Measurements from ENCODE around the gene TLCD2.
"Not testable (repeated sequence)": the region's sequence is repeated elsewhere in the genome, so short reads cannot be mapped to it uniquely, and the experiment has no call there.

TLCD2 gene

DNA sequence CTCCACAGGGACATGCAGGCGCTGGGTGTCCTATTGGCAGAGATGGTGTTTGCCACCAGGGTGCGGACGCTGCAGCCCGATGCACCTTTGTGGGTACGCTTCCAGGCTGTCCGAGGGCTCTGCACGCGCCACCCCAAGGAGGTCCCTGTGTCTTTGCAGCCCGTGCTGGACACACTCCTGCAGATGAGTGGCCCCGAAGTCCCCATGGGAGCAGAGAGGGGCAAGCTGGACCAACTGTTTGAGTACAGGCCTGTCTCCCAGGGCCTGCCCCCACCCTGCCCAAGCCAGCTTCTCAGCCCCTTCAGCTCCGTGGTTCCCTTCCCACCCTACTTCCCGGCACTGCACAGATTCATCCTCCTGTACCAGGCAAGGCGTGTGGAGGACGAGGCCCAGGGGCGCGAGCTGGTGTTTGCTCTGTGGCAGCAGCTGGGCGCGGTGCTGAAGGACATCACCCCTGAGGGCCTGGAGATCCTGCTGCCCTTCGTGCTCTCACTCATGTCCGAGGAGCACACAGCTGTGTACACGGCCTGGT lies 17.1 kb upstream of the TLCD2 start:
- Histone ChIP-seq H3K4me1 (peaks cover 7% of the 10 kb centered on the region), H3K4me3 (ENCODE audit: low read depth, low read length) (no peak overlapping the region), H3K9me3 (no peaks in the 10 kb centered on the region), H3K36me3 (peaks cover 11% of the 10 kb centered on the region), H3K27me3 (no peaks in the 10 kb centered on the region)
- TF ChIP-seq, protein P1, sequence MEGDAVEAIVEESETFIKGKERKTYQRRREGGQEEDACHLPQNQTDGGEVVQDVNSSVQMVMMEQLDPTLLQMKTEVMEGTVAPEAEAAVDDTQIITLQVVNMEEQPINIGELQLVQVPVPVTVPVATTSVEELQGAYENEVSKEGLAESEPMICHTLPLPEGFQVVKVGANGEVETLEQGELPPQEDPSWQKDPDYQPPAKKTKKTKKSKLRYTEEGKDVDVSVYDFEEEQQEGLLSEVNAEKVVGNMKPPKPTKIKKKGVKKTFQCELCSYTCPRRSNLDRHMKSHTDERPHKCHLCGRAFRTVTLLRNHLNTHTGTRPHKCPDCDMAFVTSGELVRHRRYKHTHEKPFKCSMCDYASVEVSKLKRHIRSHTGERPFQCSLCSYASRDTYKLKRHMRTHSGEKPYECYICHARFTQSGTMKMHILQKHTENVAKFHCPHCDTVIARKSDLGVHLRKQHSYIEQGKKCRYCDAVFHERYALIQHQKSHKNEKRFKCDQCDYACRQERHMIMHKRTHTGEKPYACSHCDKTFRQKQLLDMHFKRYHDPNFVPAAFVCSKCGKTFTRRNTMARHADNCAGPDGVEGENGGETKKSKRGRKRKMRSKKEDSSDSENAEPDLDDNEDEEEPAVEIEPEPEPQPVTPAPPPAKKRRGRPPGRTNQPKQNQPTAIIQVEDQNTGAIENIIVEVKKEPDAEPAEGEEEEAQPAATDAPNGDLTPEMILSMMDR (IDR thresholded peaks at IDR 0.05; ENCODE audit: low read depth, low read length), result no peak
- DNase-seq, result no peak

DNA sequence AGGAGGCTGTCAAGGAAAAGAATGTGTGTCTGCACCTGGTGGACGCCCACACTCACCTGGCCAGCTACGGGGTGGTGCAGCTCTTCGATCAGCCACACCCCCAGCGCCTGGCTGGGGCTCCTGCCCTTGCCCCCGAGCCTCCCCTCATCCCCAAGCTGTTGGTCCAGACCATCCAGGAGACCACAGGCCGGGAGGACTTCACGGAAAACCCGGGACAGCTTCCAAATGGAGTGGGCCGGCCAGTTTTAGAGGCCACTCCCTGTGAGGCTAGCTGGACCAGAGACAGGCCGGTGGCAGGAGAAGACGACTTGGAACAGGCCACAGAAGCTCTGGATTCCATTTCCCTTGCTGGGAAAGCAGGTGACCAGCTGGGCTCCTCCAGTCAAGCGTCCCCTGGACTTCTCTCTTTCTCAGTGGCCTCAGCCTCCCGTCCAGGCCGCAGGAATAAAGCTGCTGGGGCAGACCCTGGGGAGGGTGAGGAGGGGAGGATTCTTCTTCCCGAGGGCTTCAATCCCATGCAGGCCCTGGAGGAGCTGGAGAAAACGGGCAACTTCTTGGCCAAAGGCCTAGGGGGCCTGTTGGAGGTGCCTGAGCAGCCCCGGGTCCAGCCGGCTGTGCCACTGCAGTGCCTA lies 16.6 kb upstream of the TLCD2 start:
- Histone ChIP-seq H3K4me1 (peaks cover 7% of the 10 kb centered on the region), H3K36me3 (peaks cover 11% of the 10 kb centered on the region), H3K27me3 (no peaks in the 10 kb centered on the region), H3K4me3 (ENCODE audit: low read depth, low read length) (no peak overlapping the region), H3K9me3 (no peaks in the 10 kb centered on the region)
- TF ChIP-seq, protein P1 (IDR thresholded peaks at IDR 0.05; ENCODE audit: low read depth, low read length), result no peak
- DNase-seq, result no peak

DNA sequence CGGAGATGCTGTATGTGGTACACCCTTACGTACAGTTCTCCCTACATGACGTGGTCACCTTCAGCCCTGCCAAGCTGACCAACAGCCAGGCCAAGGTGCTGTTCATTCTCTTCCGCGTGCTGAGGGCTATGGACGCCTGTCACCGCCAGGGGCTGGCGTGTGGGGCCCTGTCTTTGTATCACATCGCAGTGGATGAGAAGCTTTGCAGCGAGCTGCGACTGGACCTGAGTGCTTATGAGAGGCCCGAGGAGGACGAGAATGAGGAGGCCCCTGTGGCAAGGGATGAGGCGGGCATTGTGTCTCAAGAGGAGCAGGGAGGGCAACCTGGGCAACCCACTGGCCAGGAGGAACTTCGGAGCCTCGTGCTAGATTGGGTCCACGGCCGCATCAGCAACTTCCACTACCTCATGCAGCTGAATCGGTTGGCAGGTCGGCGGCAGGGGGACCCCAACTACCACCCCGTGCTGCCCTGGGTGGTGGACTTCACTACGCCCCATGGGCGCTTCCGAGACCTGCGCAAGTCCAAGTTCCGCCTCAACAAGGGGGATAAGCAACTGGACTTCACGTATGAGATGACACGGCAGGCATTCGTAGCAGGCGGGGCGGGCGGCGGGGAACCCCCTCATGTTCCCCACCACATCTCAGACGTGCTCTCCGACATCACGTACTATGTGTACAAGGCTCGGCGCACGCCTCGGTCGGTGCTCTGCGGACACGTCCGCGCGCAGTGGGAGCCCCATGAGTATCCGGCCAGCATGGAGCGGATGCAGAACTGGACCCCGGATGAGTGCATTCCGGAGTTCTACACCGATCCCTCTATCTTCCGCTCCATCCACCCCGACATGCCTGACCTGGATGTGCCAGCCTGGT lies 15.7 kb upstream of the TLCD2 start:
- Histone ChIP-seq H3K4me3 (ENCODE audit: low read depth, low read length) (peak overlapping the region; percentile 54), H3K36me3 (peaks cover 6% of the 10 kb centered on the region), H3K27me3 (no peaks in the 10 kb centered on the region), H3K4me1 (peaks cover 6% of the 10 kb centered on the region), H3K9me3 (no peaks in the 10 kb centered on the region)
- DNase-seq, result no peak
- TF ChIP-seq, protein P1 (IDR thresholded peaks at IDR 0.05; ENCODE audit: low read depth, low read length), result no peak

DNA sequence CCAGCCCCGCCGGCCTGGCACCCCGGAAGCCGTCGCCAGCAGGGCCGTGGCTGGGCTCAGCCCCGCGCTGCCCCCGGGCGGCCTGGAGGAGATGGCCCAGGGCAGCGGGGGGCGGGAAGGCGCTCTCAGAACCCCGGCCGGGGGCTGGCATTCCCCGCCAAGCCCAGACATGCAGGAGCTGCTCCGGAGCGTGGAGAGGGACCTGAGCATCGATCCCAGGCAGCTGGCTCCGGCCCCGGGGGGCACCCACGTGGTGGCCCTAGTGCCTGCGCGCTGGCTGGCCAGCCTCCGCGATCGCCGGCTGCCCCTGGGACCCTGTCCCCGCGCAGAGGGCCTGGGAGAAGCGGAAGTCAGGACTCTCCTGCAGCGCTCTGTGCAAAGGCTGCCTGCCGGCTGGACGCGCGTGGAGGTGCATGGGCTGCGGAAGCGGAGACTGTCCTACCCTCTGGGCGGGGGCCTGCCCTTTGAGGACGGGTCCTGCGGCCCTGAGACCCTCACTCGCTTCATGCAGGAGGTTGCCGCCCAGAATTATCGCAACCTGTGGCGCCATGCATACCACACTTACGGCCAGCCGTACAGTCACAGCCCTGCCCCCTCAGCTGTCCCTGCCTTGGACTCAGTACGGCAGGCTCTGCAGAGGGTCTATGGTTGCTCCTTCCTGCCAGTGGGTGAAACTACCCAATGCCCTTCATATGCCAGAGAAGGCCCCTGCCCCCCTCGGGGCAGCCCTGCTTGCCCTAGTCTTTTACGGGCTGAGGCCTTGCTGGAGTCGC lies 14.9 kb upstream of the TLCD2 start:
- TF ChIP-seq, protein P1 (IDR thresholded peaks at IDR 0.05; ENCODE audit: low read depth, low read length), result no peak
- Histone ChIP-seq H3K27me3 (no peaks in the 10 kb centered on the region), H3K9me3 (no peaks in the 10 kb centered on the region), H3K4me1 (no peaks in the 10 kb centered on the region), H3K36me3 (no peaks in the 10 kb centered on the region; the same call in 1 of the 2 replicates), H3K4me3 (ENCODE audit: low read depth, low read length) (peak overlapping the region; percentile 54)
- DNase-seq, result no peak

DNA sequence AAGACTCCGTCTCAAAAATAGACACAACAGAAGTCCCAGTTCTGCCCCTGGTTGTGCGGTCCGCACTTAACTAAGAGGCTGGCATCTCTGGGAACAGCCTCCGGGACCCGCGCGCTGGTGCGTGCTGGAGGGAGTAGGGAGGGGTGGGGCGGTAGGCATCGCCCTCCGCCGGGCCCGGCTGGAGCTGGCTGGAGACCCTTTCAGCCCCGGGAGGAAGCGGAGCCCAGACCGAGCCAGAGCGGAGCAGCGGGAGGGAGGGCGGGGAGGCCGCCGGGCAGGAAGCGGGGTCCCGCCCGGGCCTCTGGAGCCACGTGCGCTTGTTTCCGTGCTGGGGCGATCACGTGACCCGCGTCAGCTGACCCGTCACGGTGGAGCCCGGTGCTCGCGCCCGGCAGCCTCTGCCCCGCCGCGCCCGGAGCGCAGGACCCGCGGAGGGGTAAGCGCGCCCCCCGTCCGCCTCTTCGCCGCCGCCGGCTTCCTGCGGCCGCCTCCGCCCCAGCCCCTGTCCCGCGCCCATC lies 14.2 kb upstream of the TLCD2 start, which contains the start of gene WDR81:
WDR81 (plus strand) TSS at position 354 of the 518 bp plus-strand sequence. CDS start 256 bp downstream, outside the sequence.
- peak within 1 kb of the TSS; percentile 54 for H3K4me3 ChIP-seq (ENCODE audit: low read depth, low read length)
- TF ChIP-seq, protein P1 (IDR thresholded peaks at IDR 0.05; ENCODE audit: low read depth, low read length), result no peak
- H3K27me3 ChIP-seq, result no peaks in the 10 kb centered on the region
- no peaks in the 10 kb centered on the region for H3K4me1 ChIP-seq
- H3K36me3 ChIP-seq, result no peaks in the 10 kb centered on the region; the same call in 1 of the 2 replicates
- no peaks in the 10 kb centered on the region for H3K9me3 ChIP-seq
- DNase-seq, result peak; percentile 86

DNA sequence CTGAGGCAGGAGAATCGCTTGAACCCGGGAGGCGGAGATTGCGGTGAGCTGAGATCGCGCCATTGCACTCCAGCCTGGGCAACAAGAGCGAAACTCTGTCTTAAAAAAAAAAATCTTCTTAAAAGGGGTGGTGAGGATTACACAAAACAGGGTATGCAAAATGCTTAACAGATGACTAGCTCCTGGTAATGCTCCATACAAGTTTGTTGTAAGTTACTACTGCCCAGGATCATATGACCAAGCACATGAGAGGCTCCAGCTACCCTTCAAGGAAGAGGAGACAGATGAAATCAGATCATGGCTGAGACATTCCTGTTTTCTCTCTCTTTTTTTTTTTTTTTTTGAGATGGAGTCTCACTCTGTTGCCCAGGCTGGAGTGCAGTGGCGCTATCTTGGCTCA lies 11.8 kb upstream of the TLCD2 start:
- H3K9me3 ChIP-seq; H3K27me3 ChIP-seq; H3K4me3 ChIP-seq (ENCODE audit: low read depth, low read length); DNase-seq; H3K4me1 ChIP-seq; H3K36me3 ChIP-seq: not testable (repeated sequence)

Data from BE2C (cell line).